PFSK-1 (cell line): ENCODE results near the gene SAMM50.

Experiments used
- POLR2AphosphoS5 ChIP-seq: IDR thresholded peaks from 2 replicates; pipeline ENCODE4 v1.6.1; 2012; ENCODE audit warnings: low read depth, mild to moderate bottlenecking, control low read depth, low read length, moderate library complexity
- TAF1 ChIP-seq: IDR thresholded peaks from 2 replicates; pipeline ENCODE4 v1.6.1; 2012; ENCODE audit warnings: low read length, control low read depth, borderline replicate concordance; ENCODE audit not compliant: insufficient read depth

DNA sequence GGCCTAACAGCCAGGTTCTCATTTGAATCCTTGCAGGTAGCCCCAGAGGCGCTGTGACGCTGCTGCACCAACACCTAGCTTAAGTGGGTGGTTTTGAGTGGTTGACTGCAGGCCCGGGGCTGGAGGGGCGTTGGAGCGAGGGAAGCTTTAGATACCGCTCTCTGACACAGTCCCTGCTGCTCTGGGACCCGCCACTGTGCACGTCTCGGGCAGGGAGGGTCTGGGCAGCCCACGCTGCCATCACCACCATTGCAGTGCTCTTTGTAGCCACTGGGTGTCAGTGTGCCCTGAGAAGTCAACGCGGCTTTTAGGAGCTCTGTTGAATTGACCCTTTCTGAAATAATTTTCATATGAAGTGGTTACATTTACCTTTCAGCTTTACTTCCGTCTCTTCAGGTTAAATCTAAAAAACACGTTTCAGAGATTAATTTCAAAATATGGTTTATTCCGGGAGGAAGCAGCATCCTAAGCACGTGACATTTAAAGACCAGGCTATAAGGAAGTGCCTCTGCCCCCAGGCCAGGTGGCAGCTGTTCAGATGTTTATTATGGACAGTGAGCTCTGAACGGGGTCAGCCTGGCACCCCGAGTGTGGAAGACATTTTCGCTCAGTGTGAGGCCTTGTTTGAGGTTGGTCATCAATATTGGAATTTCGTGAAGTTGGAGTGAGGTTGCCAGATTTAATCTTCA, 38.0 kb downstream of the SAMM50 start:
- TF ChIP-seq POLR2AphosphoS5 (no peak), TAF1 (no peak)
